AG04449 (cell line): ENCODE data around the gene APBA1.

Experiments used
- CTCF ChIA-PET: fragments of 350-600 bp; formaldehyde crosslinking; extraction: SDS; loops from one replicate; lab custom pipeline; 2021; ENCODE audit warnings: antibody characterized with exemption; lab: Yijun Ruan, JAX
- POLR2A ChIA-PET: fragments of 400-600, 350-600 bp; formaldehyde crosslinking; extraction: SDS; loops from one replicate; lab custom pipeline; 2020; ENCODE audit warnings: antibody characterized with exemption, inconsistent platforms; lab: Yijun Ruan, JAX
- DNase-seq: peaks from one replicate; pipeline ENCODE4 v3.0.0-alpha.2; 2010; ENCODE audit warnings: low read depth, low spot score
- H3K4me3 ChIP-seq: 2 replicates; pipeline ENCODE4 v1.5.1; 2011; ENCODE audit warnings: low read depth, mild to moderate bottlenecking, control low read depth, low read length
- CTCF ChIP-seq: IDR thresholded peaks from one replicate; pipeline ENCODE4 v1.5.1; 2011; ENCODE audit warnings: mild to moderate bottlenecking, moderate library complexity, low read length, control low read depth, inconsistent platforms; ENCODE audit not compliant: insufficient read depth; ENCODE audit errors: missing control alignments

Gene APBA1

GRCh38 chr9:69388596-69388995, 283.6 kb downstream of the APBA1 start:
- CTCF ChIA-PET, result no interaction called here
- no peak for TF ChIP-seq CTCF
- no peak overlapping the region for H3K4me3 ChIP-seq
- POLR2A ChIA-PET, result no interaction called here
- DNase-seq, result no peak

GRCh38 chr9:69386651-69387050, 285.5 kb downstream of the APBA1 start:
- ChIA-PET POLR2A (no interaction called here), CTCF (interaction anchor here (1.4 kb wide), 1 partner anchor 26 kb away, joined by 4 read pairs; no protein-coding TSS in a partner anchor)
- no peak overlapping the region for H3K4me3 ChIP-seq
- no peak for DNase-seq
- no peak for TF ChIP-seq CTCF

- ChIA-PET CTCF (no interaction called here), POLR2A (no interaction called here)
- no peak for DNase-seq
- TF ChIP-seq CTCF, result no peak
- H3K4me3 ChIP-seq, result no peak overlapping the region
These were observed 286.6 kb downstream of the APBA1 start for GRCh38 chr9:69385581-69386033.

- TF ChIP-seq CTCF, result no peak
- H3K4me3 ChIP-seq, result no peak overlapping the region
- no peak for DNase-seq
- ChIA-PET POLR2A (no interaction called here), CTCF (interaction anchor here (1.3 kb wide), 1 partner anchor 10 kb away, joined by 3 read pairs; no protein-coding TSS in a partner anchor)
These were observed 290.0 kb downstream of the APBA1 start for GRCh38 chr9:69382135-69382534.

- TF ChIP-seq CTCF, result no peak
- H3K4me3 ChIP-seq, result no peak overlapping the region
- CTCF ChIA-PET, result no interaction called here
- POLR2A ChIA-PET, result no interaction called here
- DNase-seq, result peak; percentile 16
These were observed 291.4 kb downstream of the APBA1 start for GRCh38 chr9:69380811-69381210.

- ChIA-PET POLR2A (no interaction called here), CTCF (no interaction called here)
- no peak overlapping the region for H3K4me3 ChIP-seq
- no peak for DNase-seq
- TF ChIP-seq CTCF, result no peak
These were observed 291.9 kb downstream of the APBA1 start for GRCh38 chr9:69380301-69380700.
